Immature natural killer cell (primary cell): Measurements from ENCODE around the gene RHEX. TPM values are rescaled to one million over a fixed set of nuclear protein-coding genes. Genes with fewer than 3 reads are reported as not detected.

Experiments
- DNase-seq, 3 donors: peaks; one replicate each; pipeline ENCODE4 v3.0.0; 2022; ENCODE audit warnings: mixed read lengths in 1 of 3
- H3K27ac Mint-ChIP-seq, 6 donors: one replicate each; pipeline ENCODE4 v1.8.0; 2020; ENCODE audit warnings: mixed read lengths in 6 of 6, mild to moderate bottlenecking in 5 of 6, inconsistent platforms in 4 of 6, moderate library complexity in 3 of 6
- H3K27me3 Mint-ChIP-seq, 3 donors: one replicate each; pipeline ENCODE4 v1.8.0; 2020 to 2021; ENCODE audit warnings: low read depth in 3 of 3, mild to moderate bottlenecking in 3 of 3, mixed read lengths in 3 of 3, moderate library complexity in 3 of 3, inconsistent platforms in 1 of 3
- H3K36me3 Mint-ChIP-seq, 3 donors: one replicate each; pipeline ENCODE4 v1.8.0; 2020; ENCODE audit warnings: mixed read lengths in 3 of 3, inconsistent platforms in 2 of 3, mild to moderate bottlenecking in 2 of 3
- H3K4me1 Mint-ChIP-seq, 2 donors: one replicate each; pipeline ENCODE4 v1.8.0; 2020; ENCODE audit warnings: inconsistent platforms in 2 of 2, mild to moderate bottlenecking in 2 of 2, mixed read lengths in 2 of 2, moderate library complexity in 1 of 2
- H3K4me3 Mint-ChIP-seq, 5 donors: one replicate each; pipeline ENCODE4 v1.8.0; 2020; ENCODE audit warnings: mild to moderate bottlenecking in 5 of 5, mixed read lengths in 5 of 5, inconsistent platforms in 3 of 5, moderate library complexity in 3 of 5
- H3K9me3 Mint-ChIP-seq, 6 donors: one replicate each; pipeline ENCODE4 v1.8.0; 2020; ENCODE audit warnings: mild to moderate bottlenecking in 6 of 6, mixed read lengths in 6 of 6, inconsistent platforms in 4 of 6, moderate library complexity in 3 of 6
- polyA plus RNA-seq, 3 donors: library from polyadenylated mRNA; unstranded; fragments of 300-500 nt; fragmentation: Illumina TruSeq; gene quantifications; one replicate each; pipeline ENCODE4 v1.2.3, GENCODE V29; 2021

RHEX gene
- polyA plus RNA-seq, 3 donors from 2014 or later, result 1.0 TPM; not detected in 2

DNA sequence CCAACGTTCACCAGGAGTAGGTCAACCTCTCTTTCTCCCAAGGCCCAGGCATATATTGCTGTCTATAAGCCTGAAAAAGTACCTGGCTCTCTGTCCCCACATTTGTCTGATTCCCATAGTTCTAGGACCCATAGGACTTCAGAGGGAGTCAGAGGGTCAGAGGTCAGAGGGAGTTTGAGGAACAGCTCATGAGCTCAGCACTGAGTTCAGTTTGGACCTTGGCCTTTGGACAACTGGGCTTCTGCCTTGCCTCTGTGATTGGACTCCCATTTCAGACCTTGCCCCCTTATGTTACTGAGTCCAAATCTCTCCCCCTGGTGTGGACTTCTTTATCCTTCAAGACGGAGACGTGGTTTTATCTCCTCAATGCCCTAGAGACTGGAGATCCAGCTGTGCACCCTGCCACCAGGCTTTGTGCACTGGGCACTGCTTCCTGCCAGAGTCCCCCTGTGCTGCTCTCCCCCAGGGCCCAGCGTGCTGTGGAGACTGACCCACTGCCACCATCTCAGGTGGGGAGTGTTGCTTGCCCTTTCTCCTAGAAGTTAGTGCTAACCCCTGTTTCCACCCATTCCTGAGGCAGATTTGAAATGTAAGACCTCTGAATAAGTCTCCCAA lies 32.5 kb upstream of the RHEX start:
- Mint-ChIP-seq H3K27ac (no peak overlapping the region), H3K27me3 (peaks cover 0 to 5% (median 0%) of the 10 kb centered on the region in 3 donors)

GRCh38 chr1:206021008-206021625 lies 31.9 kb upstream of the RHEX start:
- Mint-ChIP-seq H3K27ac (no peak overlapping the region), H3K9me3 (no peaks in the 10 kb centered on the region), H3K4me3 (no peak overlapping the region), H3K27me3 (peaks cover 0 to 5% (median 0%) of the 10 kb centered on the region in 3 donors), H3K4me1 (no peaks in the 10 kb centered on the region), H3K36me3 (no peaks in the 10 kb centered on the region)
- DNase-seq, result no peak

More for the DNA sequence above, 32.5 kb upstream of the RHEX start:
- no peaks in the 10 kb centered on the region for H3K9me3 Mint-ChIP-seq
- H3K36me3 Mint-ChIP-seq, result no peaks in the 10 kb centered on the region
- no peak for DNase-seq
- H3K4me3 Mint-ChIP-seq, result no peak overlapping the region
- no peaks in the 10 kb centered on the region for H3K4me1 Mint-ChIP-seq

- Mint-ChIP-seq H3K36me3 (no peaks in the 10 kb centered on the region), H3K4me1 (no peaks in the 10 kb centered on the region), H3K27ac (peak overlapping the region in 1 of 6 donors; percentile 22), H3K27me3 (peaks cover 0 to 5% (median 0%) of the 10 kb centered on the region in 3 donors), H3K9me3 (no peaks in the 10 kb centered on the region), H3K4me3 (no peak overlapping the region)
- no peak for DNase-seq
Measured at GRCh38 chr1:206021626-206022365, 31.2 kb upstream of the RHEX start.

- Mint-ChIP-seq H3K4me1 (no peaks in the 10 kb centered on the region), H3K4me3 (no peak overlapping the region), H3K36me3 (no peaks in the 10 kb centered on the region), H3K9me3 (no peaks in the 10 kb centered on the region), H3K27me3 (peaks cover 0 to 5% (median 0%) of the 10 kb centered on the region in 3 donors), H3K27ac (no peak overlapping the region)
- DNase-seq, result no peak
Measured at GRCh38 chr1:206022766-206023165, 30.2 kb upstream of the RHEX start.

DNA sequence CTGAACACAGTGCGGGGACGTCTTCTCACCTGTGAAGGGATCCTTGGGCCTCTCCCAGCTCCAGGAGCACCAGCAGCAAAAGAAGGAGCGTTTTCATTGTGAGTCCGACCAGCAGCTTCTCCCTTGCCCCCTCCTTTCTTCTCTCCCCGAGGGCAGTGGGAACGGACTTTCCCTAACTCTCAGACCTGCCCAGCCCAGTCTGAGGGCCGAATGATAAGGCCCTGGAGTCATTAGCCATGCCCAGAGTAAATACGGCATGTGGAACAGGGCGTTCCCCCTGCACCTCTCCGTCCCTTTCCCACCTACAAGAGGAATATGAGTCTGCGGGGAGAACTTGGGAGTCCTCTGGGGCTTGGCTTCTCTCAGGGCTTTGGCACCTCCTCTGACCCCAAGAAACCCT lies 29.3 kb upstream of the RHEX start, which contains the start of gene CTSE:
Gene CTSE, minus strand, starts transcription at position 201 of the 400 bp plus-strand sequence. Its CDS starts 104 bp downstream, at position 97.
- H3K4me3 Mint-ChIP-seq, result no peak within 1 kb of the TSS
- H3K4me1 Mint-ChIP-seq, result no peaks in the 10 kb centered on the region
- no peak for DNase-seq
- H3K27me3 Mint-ChIP-seq, result peaks cover 0 to 7% (median 3%) of the 10 kb centered on the region in 3 donors
- H3K9me3 Mint-ChIP-seq, result no peaks in the 10 kb centered on the region
- H3K27ac Mint-ChIP-seq, result no peak within 1 kb of the TSS
- no peaks in the 10 kb centered on the region for H3K36me3 Mint-ChIP-seq

- Mint-ChIP-seq H3K4me3 (no peak overlapping the region), H3K9me3 (no peaks in the 10 kb centered on the region), H3K4me1 (no peaks in the 10 kb centered on the region), H3K36me3 (no peaks in the 10 kb centered on the region), H3K27me3 (peaks cover 0 to 6% (median 3%) of the 10 kb centered on the region in 3 donors), H3K27ac (no peak overlapping the region)
- DNase-seq, result no peak
Measured at GRCh38 chr1:206025283-206025820, 27.6 kb upstream of the RHEX start.

- H3K4me1 Mint-ChIP-seq, result peaks cover 0 to under 1% of the 10 kb centered on the region in 2 donors
- no peaks in the 10 kb centered on the region for H3K36me3 Mint-ChIP-seq
- H3K27ac Mint-ChIP-seq, result no peak overlapping the region
- no peak overlapping the region for H3K4me3 Mint-ChIP-seq
- no peak for DNase-seq
- H3K27me3 Mint-ChIP-seq, result peaks cover 2 to 6% (median 3%) of the 10 kb centered on the region in 3 donors
- peaks cover 0 to 2% (median 0%) of the 10 kb centered on the region in 6 donors for H3K9me3 Mint-ChIP-seq
Measured at GRCh38 chr1:206029484-206029883, 23.5 kb upstream of the RHEX start.

- peaks cover 0 to 6% of the 10 kb centered on the region in 2 donors for H3K4me1 Mint-ChIP-seq
- peaks cover 0 to 2% (median 0%) of the 10 kb centered on the region in 6 donors for H3K9me3 Mint-ChIP-seq
- H3K4me3 Mint-ChIP-seq, result no peak overlapping the region
- no peaks in the 10 kb centered on the region for H3K36me3 Mint-ChIP-seq
- no peak overlapping the region for H3K27ac Mint-ChIP-seq
- DNase-seq, result no peak
- peaks cover 3 to 6% (median 4%) of the 10 kb centered on the region in 3 donors for H3K27me3 Mint-ChIP-seq
Measured at GRCh38 chr1:206030191-206030590, 22.8 kb upstream of the RHEX start.

DNA sequence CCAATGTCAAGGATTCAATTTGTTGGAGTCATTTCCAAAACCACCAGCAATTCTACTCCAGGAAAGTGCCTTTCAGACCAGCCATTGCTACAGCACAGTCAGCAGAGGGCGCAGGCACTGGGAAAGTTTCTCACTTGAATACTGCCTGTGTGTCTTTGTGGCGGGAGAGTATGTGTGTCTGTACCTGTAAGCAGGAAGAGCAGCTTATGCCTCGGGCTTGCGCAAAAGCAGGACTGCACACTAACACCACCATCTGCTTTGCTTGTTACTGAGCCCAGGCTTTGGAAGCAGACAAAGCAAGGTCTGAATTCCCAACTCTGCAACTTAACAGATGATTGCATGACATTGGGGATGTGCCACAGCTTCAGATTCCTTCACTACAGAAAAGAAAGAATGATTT lies 22.3 kb upstream of the RHEX start:
- Mint-ChIP-seq H3K4me3 (no peak overlapping the region), H3K27me3 (peaks cover 3 to 6% (median 4%) of the 10 kb centered on the region in 3 donors), H3K27ac (no peak overlapping the region), H3K36me3 (no peaks in the 10 kb centered on the region), H3K4me1 (peaks cover 0 to 6% of the 10 kb centered on the region in 2 donors), H3K9me3 (peaks cover 0 to 2% (median 0%) of the 10 kb centered on the region in 6 donors)
- peak; percentile 10 to 27 (median 16) for DNase-seq

DNA sequence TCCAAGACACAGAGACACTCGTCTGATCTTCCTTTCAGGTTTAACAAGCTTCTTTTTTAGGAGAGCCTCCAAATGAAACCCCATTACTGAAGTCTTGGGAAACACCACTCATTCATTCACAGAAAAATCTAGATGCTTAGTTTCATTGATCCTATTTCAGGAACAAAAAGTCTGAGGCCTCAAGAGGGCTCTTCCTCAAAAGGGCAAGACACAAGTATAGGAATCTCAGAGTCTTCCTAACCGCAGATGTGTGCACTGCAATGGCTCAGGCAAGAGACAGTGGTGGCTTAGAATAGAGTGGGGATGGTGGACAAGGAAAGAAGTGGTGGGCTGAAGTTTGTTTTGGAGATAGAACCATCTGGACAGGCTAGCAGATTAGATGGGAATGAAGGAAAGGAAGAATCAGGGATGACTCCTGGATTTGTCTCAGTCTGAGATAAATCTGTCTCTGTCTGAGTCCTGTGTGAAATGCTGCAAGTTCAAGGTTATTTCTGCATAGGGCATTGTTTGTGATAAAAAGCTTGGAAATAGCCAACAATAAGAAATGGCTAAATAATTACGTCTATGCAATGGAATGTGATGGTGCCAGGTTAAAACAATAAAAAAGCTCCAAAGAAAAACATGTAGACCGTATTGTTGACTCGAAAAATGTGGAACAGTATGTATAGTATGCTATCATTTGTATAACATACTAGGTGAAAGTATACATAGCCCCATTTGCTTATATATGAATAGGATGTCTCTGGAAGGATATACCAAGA lies 20.4 kb upstream of the RHEX start:
- H3K27me3 Mint-ChIP-seq, result peaks cover 3 to 6% (median 4%) of the 10 kb centered on the region in 3 donors
- H3K27ac Mint-ChIP-seq, result no peak overlapping the region
- no peak overlapping the region for H3K4me3 Mint-ChIP-seq
- no peaks in the 10 kb centered on the region for H3K36me3 Mint-ChIP-seq
- DNase-seq, result no peak
- H3K9me3 Mint-ChIP-seq, result peaks cover 0 to 2% (median 0%) of the 10 kb centered on the region in 6 donors
- H3K4me1 Mint-ChIP-seq, result peaks cover 0 to 6% of the 10 kb centered on the region in 2 donors

DNA sequence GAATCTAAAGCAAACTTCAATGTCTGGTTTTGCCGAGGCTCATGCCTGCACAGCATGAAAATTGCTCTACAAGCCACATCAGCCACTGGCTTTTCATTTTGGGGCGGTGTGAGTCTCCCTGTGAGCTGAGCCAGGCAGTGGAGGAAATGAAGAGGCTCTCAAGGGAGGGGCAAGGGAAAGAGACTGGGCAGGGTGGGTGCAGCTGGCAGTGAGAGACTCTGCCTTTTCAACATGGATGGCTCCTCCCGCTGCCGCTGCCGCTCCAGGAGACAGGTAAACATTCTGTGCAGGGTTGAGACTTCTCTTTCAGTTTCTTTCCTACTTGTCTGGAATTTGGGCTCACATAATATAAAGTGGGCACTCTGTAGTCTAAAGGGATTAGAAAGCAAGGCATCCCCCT lies 17.9 kb upstream of the RHEX start:
- Mint-ChIP-seq H3K9me3 (peaks cover 0 to 2% (median 0%) of the 10 kb centered on the region in 6 donors), H3K36me3 (no peaks in the 10 kb centered on the region), H3K27ac (no peak overlapping the region), H3K4me3 (peak overlapping the region in 1 of 5 donors; percentile 23), H3K4me1 (peaks cover 0 to 12% of the 10 kb centered on the region in 2 donors), H3K27me3 (peaks cover 0 to 4% (median 4%) of the 10 kb centered on the region in 3 donors)
- DNase-seq, result no peak

GRCh38 chr1:206036663-206037455 lies 16.1 kb upstream of the RHEX start:
- H3K4me1 Mint-ChIP-seq, result peaks cover 0 to 12% of the 10 kb centered on the region in 2 donors
- no peak overlapping the region for H3K4me3 Mint-ChIP-seq
- H3K9me3 Mint-ChIP-seq, result peaks cover 0 to 2% (median 0%) of the 10 kb centered on the region in 6 donors
- no peak for DNase-seq
- H3K27ac Mint-ChIP-seq, result no peak overlapping the region
- H3K27me3 Mint-ChIP-seq, result peaks cover 0 to 4% (median 0%) of the 10 kb centered on the region in 3 donors
- H3K36me3 Mint-ChIP-seq, result no peaks in the 10 kb centered on the region
